Neural progenitor cell (in vitro differentiated cells): ENCODE measurements around the gene CASP6. TPM values are rescaled to one million over a fixed set of nuclear protein-coding genes. Genes with fewer than 3 reads are reported as not detected.
A peak's percentile ranks its signal among the peaks of the same experiment; 100 is the strongest.

Source experiments
- DNase-seq: peaks from one replicate; pipeline ENCODE4 v3.0.0-alpha.2; 2016; ENCODE audit warnings: low spot score
- H2AFZ ChIP-seq: fragments of 200-600 bp; sonication (generic); replicated peaks from 2 replicates; pipeline ENCODE4 v1.6.1; 2016; ENCODE audit warnings: antibody characterized with exemption
- H3F3A ChIP-seq: fragments of 200-600 bp; sonication (generic); 2 replicates; pipeline ENCODE4 v1.6.1; 2016; ENCODE audit warnings: antibody characterized with exemption, low read depth
- H3K27ac ChIP-seq: fragments of 200-600 bp; sonication (generic); 2 replicates; pipeline ENCODE4 v1.5.1; 2016; ENCODE audit warnings: mild to moderate bottlenecking
- H3K27me3 ChIP-seq: fragments of 200-600 bp; sonication (generic); 2 replicates; pipeline ENCODE4 v1.6.1; 2016; ENCODE audit warnings: mild to moderate bottlenecking, moderate library complexity
- H3K36me3 ChIP-seq: fragments of 200-600 bp; sonication (generic); 2 replicates; pipeline ENCODE4 v1.5.1; 2016
- H3K4me1 ChIP-seq: fragments of 200-600 bp; sonication (generic); 2 replicates; pipeline ENCODE4 v1.6.1; 2016; ENCODE audit warnings: mixed run types
- H3K4me2 ChIP-seq: fragments of 200-600 bp; sonication (generic); 2 replicates; pipeline ENCODE4 v1.6.1; 2016
- H3K4me3 ChIP-seq: fragments of 200-600 bp; sonication (generic); 2 replicates; pipeline ENCODE4 v1.5.1; 2016
- H3K79me2 ChIP-seq: fragments of 200-600 bp; sonication (generic); 2 replicates; pipeline ENCODE4 v1.6.1; 2016; ENCODE audit warnings: low read depth
- H3K9ac ChIP-seq: fragments of 200-600 bp; sonication (generic); 2 replicates; pipeline ENCODE4 v1.6.1; 2016
- H3K9me3 ChIP-seq: fragments of 200-600 bp; sonication (generic); 2 replicates; pipeline ENCODE4 v1.5.1; 2016; ENCODE audit warnings: low read depth
- H4K20me1 ChIP-seq: fragments of 200-600 bp; sonication (generic); 2 replicates; pipeline ENCODE4 v1.6.1; 2016; ENCODE audit warnings: low read depth
- H3K27ac Mint-ChIP-seq: 3 replicates; pipeline ENCODE4 v1.8.0; 2021; ENCODE audit warnings: mixed read lengths
- H3K27me3 Mint-ChIP-seq: 2 replicates; pipeline ENCODE4 v1.8.0; 2022; ENCODE audit warnings: low read depth, mild to moderate bottlenecking, inconsistent platforms, moderate library complexity, mixed read lengths; ENCODE audit not compliant: insufficient read depth
- H3K36me3 Mint-ChIP-seq: 3 replicates; pipeline ENCODE4 v1.8.0; 2021; ENCODE audit warnings: mixed read lengths
- H3K4me1 Mint-ChIP-seq: 3 replicates; pipeline ENCODE4 v1.8.0; 2021; ENCODE audit warnings: mixed read lengths
- H3K4me3 Mint-ChIP-seq: 3 replicates; pipeline ENCODE4 v1.8.0; 2021; ENCODE audit warnings: mild to moderate bottlenecking, moderate library complexity, mixed read lengths
- H3K9me3 Mint-ChIP-seq: 3 replicates; pipeline ENCODE4 v1.8.0; 2020; ENCODE audit warnings: mixed read lengths
- CTCF ChIP-seq: fragments of 200-600 bp; sonication (generic); IDR thresholded peaks from 2 replicates; pipeline ENCODE4 v1.5.1; 2017; ENCODE audit warnings: antibody characterized with exemption, mild to moderate bottlenecking
- EZH2 ChIP-seq: fragments of 200-600 bp; sonication (generic); IDR thresholded peaks from 2 replicates; pipeline ENCODE4 v1.6.1; 2017; ENCODE audit warnings: antibody characterized with exemption, mild to moderate bottlenecking, moderate library complexity
- EZH2phosphoT487 ChIP-seq: fragments of 200-600 bp; sonication (generic); IDR thresholded peaks from 2 replicates; pipeline ENCODE4 v1.6.1; 2017; ENCODE audit warnings: antibody characterized with exemption
- total RNA-seq: library from RNA; depleted of rRNA; stranded (reverse); fragments of >200 nt; gene quantifications from 2 replicates; pipeline ENCODE4 v1.2.3, GENCODE V29; 2015; ENCODE audit warnings: low replicate concordance

Gene CASP6
- total RNA-seq, 1 donor from 2014 or later, result 37.2 TPM

DNA sequence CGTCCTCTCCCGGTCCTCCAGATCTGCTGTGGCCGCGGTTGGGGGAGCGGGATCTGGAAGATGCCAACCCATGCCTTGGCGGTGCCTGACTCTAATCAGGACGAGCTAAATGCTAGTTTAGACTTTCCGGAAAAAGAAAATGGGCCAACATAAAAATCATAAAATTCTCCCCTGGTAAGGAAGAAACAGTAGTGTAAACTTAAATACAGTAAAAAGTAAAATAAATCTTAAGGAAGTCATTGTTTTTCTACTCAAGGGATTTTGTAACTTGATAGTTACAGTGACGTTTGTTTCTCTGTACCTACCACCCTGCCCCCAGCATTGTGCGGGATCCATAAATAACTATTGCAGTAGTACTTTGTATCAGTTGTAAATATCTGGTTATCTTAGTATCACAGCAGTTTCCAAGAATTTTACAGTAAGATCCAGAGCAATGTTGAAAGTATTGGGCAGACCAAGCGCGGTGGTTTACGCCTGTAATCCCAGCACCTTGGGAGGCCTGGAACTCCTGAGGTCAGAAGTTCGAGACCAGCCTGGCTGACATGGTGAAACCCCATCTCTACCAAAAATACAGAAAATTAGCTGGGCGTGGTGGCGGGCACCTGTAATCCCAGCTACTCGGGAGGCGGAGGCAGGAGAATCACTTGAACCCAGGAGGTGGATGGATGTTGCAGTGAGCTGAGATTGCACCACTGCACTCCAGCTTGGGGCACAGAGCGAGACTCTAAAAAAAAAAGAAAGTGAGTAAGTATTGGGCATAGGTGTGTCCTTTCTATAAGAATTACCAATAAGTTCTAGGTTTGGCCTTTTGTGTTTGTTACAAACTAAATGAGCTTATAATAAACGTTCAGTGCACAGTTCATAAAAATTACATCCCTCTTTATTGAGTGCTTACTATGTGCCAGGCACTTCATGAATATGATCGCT lies 27.6 kb upstream of the CASP6 start:
- Mint-ChIP-seq H3K9me3 (no peaks in the 10 kb centered on the region), H3K27ac (no peak overlapping the region), H3K4me3 (peak overlapping the region; percentile 89), H3K27me3 (peaks cover 3% of the 10 kb centered on the region), H3K36me3 (no peaks in the 10 kb centered on the region), H3K4me1 (peaks cover 11% of the 10 kb centered on the region)
- no peaks in the 10 kb centered on the region for H3K36me3 ChIP-seq
- H3K27ac ChIP-seq, result no peak overlapping the region
- no peak for DNase-seq
- H3K9me3 ChIP-seq, result no peaks in the 10 kb centered on the region
- peak overlapping the region; percentile 97 for H3K4me2 ChIP-seq
- peak overlapping the region; percentile 86 for H2AFZ ChIP-seq
- H3K4me1 ChIP-seq, result peaks cover 7% of the 10 kb centered on the region
- H3K79me2 ChIP-seq, result peaks cover 28% of the 10 kb centered on the region
- no peak for TF ChIP-seq EZH2
- TF ChIP-seq CTCF, result no peak
- no peak for TF ChIP-seq EZH2phosphoT487
- H3K27me3 ChIP-seq, result peaks cover 10% of the 10 kb centered on the region
- H3K4me3 ChIP-seq, result peak overlapping the region; percentile 61
- no peak overlapping the region for H3K9ac ChIP-seq
- no peaks in the 10 kb centered on the region for H4K20me1 ChIP-seq
- H3F3A ChIP-seq, result peaks cover 10% of the 10 kb centered on the region

DNA sequence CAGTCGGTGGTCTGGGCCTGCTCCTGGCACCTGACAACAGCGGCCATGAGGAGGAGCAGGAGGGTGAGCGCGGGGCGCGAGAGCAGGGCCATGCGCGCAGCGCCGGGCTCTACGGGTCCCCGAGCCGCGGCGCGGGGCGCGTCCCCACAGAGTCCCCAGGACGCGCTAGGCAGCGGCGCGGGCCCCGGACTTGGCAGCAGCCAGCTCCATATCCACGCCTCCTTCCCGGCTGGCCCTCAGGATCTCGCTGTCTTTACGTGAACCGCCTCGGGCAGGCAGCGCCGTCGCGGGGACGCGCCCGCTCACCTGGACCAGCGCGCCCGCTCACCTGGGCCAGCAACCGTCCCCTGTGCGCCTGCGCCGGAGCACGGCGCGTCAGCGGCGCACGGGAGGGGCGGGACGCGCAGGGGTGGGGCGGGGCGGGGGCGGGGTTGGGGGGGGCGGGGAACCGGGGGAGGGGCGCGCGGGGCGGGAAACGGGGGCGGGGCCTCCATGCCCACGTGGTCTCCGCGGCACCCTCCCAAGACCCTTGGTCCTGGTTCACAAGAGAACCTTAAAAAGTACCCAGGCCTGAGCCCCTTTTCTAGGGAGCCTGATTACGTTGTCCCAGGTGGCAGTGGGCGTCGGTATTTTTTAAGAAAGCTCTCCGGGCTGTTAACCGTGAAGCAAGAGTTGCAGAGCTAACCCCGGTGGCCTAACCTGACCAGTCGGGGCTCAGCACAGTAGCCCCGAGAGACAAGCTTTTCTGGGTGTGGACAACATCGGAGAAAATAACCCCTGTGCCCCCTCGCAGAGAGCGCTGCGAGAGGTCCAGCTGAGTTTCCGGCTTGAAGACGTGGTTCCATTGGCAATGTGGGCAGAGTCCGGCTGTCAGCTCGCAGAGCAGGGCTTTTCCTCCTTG lies 26.7 kb upstream of the CASP6 start, which contains the start of gene PLA2G12A:
PLA2G12A (minus strand) TSS at position 353 of the 901 bp plus-strand sequence; CDS start at position 92, 261 bp downstream.
- peak within 1 kb of the TSS; percentile 61 for H3K4me3 ChIP-seq
- peaks cover 35% of the 10 kb centered on the region for H3K79me2 ChIP-seq
- H3K36me3 ChIP-seq, result no peaks in the 10 kb centered on the region
- peak within 1 kb of the TSS; percentile 92 for H3K4me3 Mint-ChIP-seq
- TF ChIP-seq CTCF (no peak), EZH2phosphoT487 (no peak), EZH2 (peak; percentile 8)
- no peak within 1 kb of the TSS for H3K27ac ChIP-seq
- peaks cover 10% of the 10 kb centered on the region for H3F3A ChIP-seq
- H2AFZ ChIP-seq, result peak within 1 kb of the TSS; percentile 98
- no peak within 1 kb of the TSS for H3K9ac ChIP-seq
- no peaks in the 10 kb centered on the region for H3K36me3 Mint-ChIP-seq
- peaks cover 3% of the 10 kb centered on the region for H3K27me3 Mint-ChIP-seq
- no peaks in the 10 kb centered on the region for H3K9me3 ChIP-seq
- H3K4me1 ChIP-seq, result peaks cover 7% of the 10 kb centered on the region
- peaks cover 10% of the 10 kb centered on the region for H3K27me3 ChIP-seq
- peaks cover 11% of the 10 kb centered on the region for H3K4me1 Mint-ChIP-seq
- H4K20me1 ChIP-seq, result no peaks in the 10 kb centered on the region
- DNase-seq, result peak; percentile 88
- H3K4me2 ChIP-seq, result peak within 1 kb of the TSS; percentile 97
- no peak within 1 kb of the TSS for H3K27ac Mint-ChIP-seq
- no peaks in the 10 kb centered on the region for H3K9me3 Mint-ChIP-seq

DNA sequence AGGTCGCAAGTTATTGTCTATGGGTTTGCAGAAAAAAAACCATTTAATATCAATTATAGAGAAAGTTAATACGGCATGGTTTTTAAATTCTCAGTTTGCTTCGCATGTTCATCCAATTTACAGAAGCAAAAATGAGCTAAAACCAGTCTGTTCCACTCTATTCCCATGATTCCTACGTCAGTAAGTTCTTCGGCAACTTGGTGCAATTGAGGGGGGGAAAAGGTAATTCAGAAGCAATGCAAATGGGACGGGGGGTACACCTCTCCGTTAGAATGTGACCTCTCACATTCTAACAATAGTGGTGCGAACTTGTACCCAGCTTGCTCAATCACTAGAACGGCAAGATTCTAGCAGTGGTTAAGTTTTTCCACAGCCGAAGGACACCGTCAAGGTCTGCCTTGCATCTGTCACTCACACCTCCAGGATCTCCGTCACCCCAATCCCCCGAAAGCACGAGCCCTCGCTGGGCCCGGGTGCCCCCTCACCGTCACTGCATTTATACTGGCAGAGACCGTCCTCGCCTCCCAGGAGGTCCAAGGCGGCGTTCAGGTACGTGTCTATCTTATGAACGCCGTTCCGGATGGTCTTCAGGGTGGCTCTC lies 26.0 kb upstream of the CASP6 start:
- Histone ChIP-seq H2AFZ (peak overlapping the region; percentile 98), H4K20me1 (no peaks in the 10 kb centered on the region), H3K79me2 (peaks cover 41% of the 10 kb centered on the region), H3K4me1 (peaks cover 7% of the 10 kb centered on the region), H3K4me3 (peak overlapping the region; percentile 61), H3K27me3 (peaks cover 10% of the 10 kb centered on the region), H3F3A (peaks cover 10% of the 10 kb centered on the region), H3K4me2 (peak overlapping the region; percentile 97), H3K9ac (no peak overlapping the region), H3K27ac (no peak overlapping the region), H3K9me3 (no peaks in the 10 kb centered on the region), H3K36me3 (no peaks in the 10 kb centered on the region)
- Mint-ChIP-seq H3K27ac (no peak overlapping the region), H3K36me3 (no peaks in the 10 kb centered on the region), H3K4me3 (peak overlapping the region; percentile 92), H3K4me1 (peaks cover 11% of the 10 kb centered on the region), H3K9me3 (no peaks in the 10 kb centered on the region), H3K27me3 (peaks cover 1% of the 10 kb centered on the region)
- peak; percentile 11 for DNase-seq
- TF ChIP-seq EZH2phosphoT487 (peak; percentile 33), EZH2 (no peak)
